Tibial artery (tissue), 4 donors: ENCODE data around the gene KLK1.

Experiments
- DNase-seq, 2 donors: peaks; one replicate each; pipeline ENCODE4 v3.0.0-alpha.2; 2019
- H3K27ac ChIP-seq, 2 donors: fragments of 200-600 bp; sonication (generic) in 1 of 2; 1 replicate in 1 of 2; 2 replicates in 1 of 2; pipeline ENCODE4 v1.5.1; 2018 to 2019; ENCODE audit warnings: mild to moderate bottlenecking in 1 of 2
- H3K27me3 ChIP-seq, 2 donors: fragments of 200-600 bp; sonication (generic) in 1 of 2; one replicate each; pipeline versions ENCODE4 v1.5.1 to v1.6.0; 2016 to 2019
- H3K36me3 ChIP-seq, 3 donors: fragments of 200-600 bp; sonication (generic) in 2 of 3; one replicate each; pipeline ENCODE4 v1.5.1; 2016 to 2019; ENCODE audit warnings: mild to moderate bottlenecking in 2 of 3
- H3K4me1 ChIP-seq, 4 donors: fragments of 200-600 bp; sonication (generic) in 2 of 4; 1 replicate in 3 of 4; 2 replicates in 1 of 4; pipeline ENCODE4 v1.5.1; 2016 to 2019
- H3K4me3 ChIP-seq, 2 donors: fragments of 200-600 bp; sonication (generic) in 1 of 2; 1 replicate in 1 of 2; 2 replicates in 1 of 2; pipeline ENCODE4 v1.5.1; 2018 to 2019; ENCODE audit warnings: mild to moderate bottlenecking in 2 of 2
- H3K9me3 ChIP-seq, 3 donors: fragments of 200-600 bp; sonication (generic) in 1 of 3; one replicate each; pipeline ENCODE4 v1.5.1; 2016 to 2019
- CTCF ChIP-seq, 2 experiments: fragments of 200-600 bp in 1 of 2; fragments of 450-650 bp in 1 of 2; IDR thresholded peaks; one replicate each; pipeline ENCODE4 v1.5.1; 2017 to 2019; ENCODE audit warnings: antibody characterized with exemption in 2 of 2, mild to moderate bottlenecking in 1 of 2, moderate library complexity in 1 of 2
- intact Hi-C: fragments of 100-400 bp; cut with DNase I; formaldehyde crosslinking; loops from one replicate; pipeline ENCODE4 v1.15.0; 2023; ENCODE audit warnings: low total_unique reads

The KLK1 gene

GRCh38 chr19:50823389-50824042 lies at the start of gene KLK1:
Gene KLK1 (minus strand): TSS chr19:50823787. CDS start chr19:50823748, 39 bp downstream.
- peaks cover 0 to 63% of the 10 kb centered on the region in 2 donors for H3K27me3 ChIP-seq
- H3K36me3 ChIP-seq: no peaks in the 10 kb centered on the region
- H3K27ac ChIP-seq: no peak within 1 kb of the TSS
- H3K4me1 ChIP-seq: peaks cover 0 to 9% (median 0%) of the 10 kb centered on the region in 4 donors
- TF ChIP-seq CTCF (IDR thresholded peaks at IDR 0.05): no peak
- H3K4me3 ChIP-seq: no peak within 1 kb of the TSS
- H3K9me3 ChIP-seq: no peaks in the 10 kb centered on the region
- intact Hi-C loops: no loop called here
- no peak for DNase-seq

- H3K36me3 ChIP-seq: no peaks in the 10 kb centered on the region
- intact Hi-C loops: no loop called here
- H3K9me3 ChIP-seq: no peaks in the 10 kb centered on the region
- no peak within 1 kb of the TSS for H3K27ac ChIP-seq
- H3K4me1 ChIP-seq: no peaks in the 10 kb centered on the region
- no peak within 1 kb of the TSS for H3K4me3 ChIP-seq
- DNase-seq: no peak
- TF ChIP-seq CTCF (IDR thresholded peaks at IDR 0.05): no peak
- peaks cover 0 to 49% of the 10 kb centered on the region in 2 donors for H3K27me3 ChIP-seq
Observed at GRCh38 chr19:50873056-50873455, 49.5 kb upstream of the KLK1 start, which contains the start of gene KLK2. Gene KLK2 (plus strand): TSS chr19:50873439. CDS start chr19:50873474, 35 bp downstream.

DNA sequence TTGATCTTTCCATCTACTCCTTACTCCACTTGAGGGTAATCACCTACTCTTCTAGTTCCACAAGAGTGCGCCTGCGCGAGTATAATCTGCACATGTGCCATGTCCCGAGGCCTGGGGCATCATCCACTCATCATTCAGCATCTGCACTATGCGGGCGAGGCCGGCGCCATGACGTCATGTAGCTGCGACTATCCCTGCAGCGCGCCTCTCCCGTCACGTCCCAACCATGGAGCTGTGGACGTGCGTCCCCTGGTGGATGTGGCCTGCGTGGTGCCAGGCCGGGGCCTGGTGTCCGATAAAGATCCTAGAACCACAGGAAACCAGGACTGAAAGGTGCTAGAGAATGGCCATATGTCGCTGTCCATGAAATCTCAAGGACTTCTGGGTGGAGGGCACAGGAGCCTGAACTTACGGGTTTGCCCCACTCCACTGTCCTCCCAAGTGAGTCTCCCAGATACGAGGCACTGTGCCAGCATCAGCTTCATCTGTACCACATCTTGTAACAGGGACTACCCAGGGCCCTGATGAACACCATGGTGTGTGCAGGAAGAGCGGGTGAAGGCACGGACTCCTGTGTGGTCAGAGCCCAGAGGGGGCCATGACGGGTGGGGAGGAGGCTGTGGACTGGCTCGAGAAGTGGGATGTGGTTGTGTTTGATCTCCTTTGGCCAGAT lies 47.0 kb upstream of the KLK1 start:
- Histone ChIP-seq H3K9me3 (no peaks in the 10 kb centered on the region), H3K27ac (no peak overlapping the region), H3K4me1 (no peaks in the 10 kb centered on the region), H3K4me3 (no peak overlapping the region), H3K36me3 (no peaks in the 10 kb centered on the region), H3K27me3 (peaks cover 0 to 40% of the 10 kb centered on the region in 2 donors)
- no peak for DNase-seq
- intact Hi-C loops: no loop called here
- no peak for TF ChIP-seq CTCF (IDR thresholded peaks at IDR 0.05)

DNA sequence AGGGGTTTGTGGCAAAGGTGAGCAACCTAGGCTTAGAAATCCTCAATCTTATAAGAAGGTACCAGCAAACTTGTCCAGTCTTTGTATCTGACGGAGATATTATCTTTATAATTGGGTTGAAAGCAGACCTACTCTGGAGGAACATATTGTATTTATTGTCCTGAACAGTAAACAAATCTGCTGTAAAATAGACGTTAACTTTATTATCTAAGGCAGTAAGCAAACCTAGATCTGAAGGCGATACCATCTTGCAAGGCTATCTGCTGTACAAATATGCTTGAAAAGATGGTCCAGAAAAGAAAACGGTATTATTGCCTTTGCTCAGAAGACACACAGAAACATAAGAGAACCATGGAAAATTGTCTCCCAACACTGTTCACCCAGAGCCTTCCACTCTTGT lies 45.9 kb upstream of the KLK1 start:
- peaks cover 0 to 31% of the 10 kb centered on the region in 2 donors for H3K27me3 ChIP-seq
- no peaks in the 10 kb centered on the region for H3K4me1 ChIP-seq
- no peak overlapping the region for H3K4me3 ChIP-seq
- no peaks in the 10 kb centered on the region for H3K36me3 ChIP-seq
- no peaks in the 10 kb centered on the region for H3K9me3 ChIP-seq
- H3K27ac ChIP-seq: no peak overlapping the region
- intact Hi-C loops: no loop called here
- no peak for DNase-seq
- no peak for TF ChIP-seq CTCF (IDR thresholded peaks at IDR 0.05)

GRCh38 chr19:50861496-50862286 lies 38.1 kb upstream of the KLK1 start:
- H3K9me3 ChIP-seq: no peaks in the 10 kb centered on the region
- TF ChIP-seq CTCF (IDR thresholded peaks at IDR 0.05): no peak
- DNase-seq: no peak

More at GRCh38 chr19:50861496-50862286, 38.1 kb upstream of the KLK1 start:
- intact Hi-C loops: no loop called here
- Histone ChIP-seq H3K4me1 (no peaks in the 10 kb centered on the region), H3K4me3 (no peak overlapping the region), H3K27me3 (peaks cover 0 to 31% of the 10 kb centered on the region in 2 donors), H3K27ac (no peak overlapping the region), H3K36me3 (no peaks in the 10 kb centered on the region)
